Epithelial cell of prostate (primary cell): Measurements from ENCODE around the gene MEIS1.
"Not testable (repeated sequence)": the region's sequence is repeated elsewhere in the genome, so short reads cannot be mapped to it uniquely, and the experiment has no call there.

Experiments used
- DNase-seq: peaks from one replicate; pipeline ENCODE4 v3.0.0-alpha.2; 2011; ENCODE audit warnings: low read depth, low spot score
- H3K27ac ChIP-seq: fragments of 450-650 bp; 2 replicates; pipeline ENCODE4 v1.5.1; 2017; ENCODE audit warnings: mild to moderate bottlenecking

The MEIS1 gene

GRCh38 chr2:66434679-66435548 is at the start of gene MEIS1:
MEIS1 (plus strand) TSS chr2:66435125; CDS start chr2:66435857, 732 bp downstream.
- H3K27ac ChIP-seq = peak within 1 kb of the TSS; percentile 85

DNA sequence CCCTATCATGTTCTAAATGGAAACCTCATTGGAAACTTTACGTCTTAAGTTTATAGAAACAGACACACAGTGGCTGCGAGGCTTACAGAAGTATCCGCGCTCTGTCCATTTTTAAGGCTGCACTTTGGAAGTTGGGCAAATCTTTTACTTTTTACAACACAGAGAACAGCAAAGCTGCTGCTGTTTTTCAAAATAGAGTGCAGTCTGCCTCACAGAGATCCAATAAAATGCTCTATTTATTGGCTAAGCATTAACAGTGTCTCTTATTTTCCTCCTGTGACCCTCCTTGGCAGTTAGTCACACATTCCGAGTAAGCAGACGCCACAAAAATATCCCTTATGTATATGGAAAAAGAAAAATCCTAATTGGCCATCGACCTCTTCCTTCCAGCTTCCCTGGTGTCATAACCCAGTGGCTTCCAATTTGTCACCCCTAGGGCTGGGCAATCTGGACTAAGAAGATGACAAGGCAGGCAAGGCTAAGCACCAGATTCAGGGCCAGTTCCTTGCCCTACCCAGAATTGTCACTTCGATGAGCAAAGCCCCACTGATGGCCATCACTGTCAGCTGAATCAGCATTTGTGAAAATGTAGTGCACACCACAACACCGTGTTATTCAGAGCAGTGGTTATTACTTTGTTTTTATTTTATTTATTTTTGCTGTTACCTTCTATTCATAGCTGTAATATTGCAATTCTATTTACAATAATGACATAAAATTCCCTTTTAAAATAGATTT is 47.7 kb upstream of the MEIS1 start:
- no peak overlapping the region for H3K27ac ChIP-seq
- DNase-seq = no peak

More at GRCh38 chr2:66434679-66435548, at the start of gene MEIS1:
- DNase-seq = peak; percentile 93

DNA sequence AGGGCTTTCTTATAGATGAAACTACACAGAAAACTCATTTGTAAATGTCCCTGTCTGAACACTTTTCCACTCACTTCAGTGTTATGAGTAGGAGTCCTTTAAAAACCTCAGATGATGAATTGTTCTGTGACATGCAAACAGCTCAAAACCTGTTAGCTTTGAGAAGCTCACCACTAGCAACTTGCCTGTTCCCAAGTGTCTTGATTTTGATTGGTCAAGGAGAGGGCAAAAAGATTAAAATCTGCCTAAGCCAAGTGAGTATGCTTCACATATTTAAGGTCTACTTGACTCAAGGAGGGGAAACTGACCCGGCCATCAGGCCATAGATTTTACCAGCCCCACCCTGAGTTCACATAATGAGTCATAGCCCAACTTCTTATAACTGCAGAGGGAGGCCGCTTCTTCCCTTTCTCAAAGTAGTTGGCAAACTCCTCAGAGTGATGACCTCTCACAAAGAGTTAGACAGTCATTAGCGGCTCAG is 45.2 kb upstream of the MEIS1 start:
- peak; percentile 64 for DNase-seq
- H3K27ac ChIP-seq = peak overlapping the region; percentile 83

DNA sequence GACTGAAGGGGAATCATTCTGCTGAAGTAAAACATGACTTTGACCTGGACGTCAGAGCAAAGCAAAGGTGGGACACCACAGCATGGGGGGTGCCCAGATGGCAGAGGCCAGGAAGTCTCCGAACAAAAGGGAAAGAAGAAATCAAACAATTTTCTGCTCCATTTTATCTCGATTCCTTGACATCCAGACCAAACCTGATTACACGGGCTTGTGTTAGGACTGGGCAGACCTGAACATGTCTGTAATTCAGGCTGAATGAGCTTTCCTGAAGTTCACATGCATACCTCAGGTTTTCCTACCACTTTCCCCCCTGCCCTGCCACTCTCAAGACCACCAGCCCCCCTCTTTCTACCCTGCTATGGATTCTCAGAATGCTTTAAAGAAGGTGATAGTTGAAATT is 44.8 kb upstream of the MEIS1 start:
- DNase-seq = no peak
- peak overlapping the region; percentile 83 for H3K27ac ChIP-seq

DNA sequence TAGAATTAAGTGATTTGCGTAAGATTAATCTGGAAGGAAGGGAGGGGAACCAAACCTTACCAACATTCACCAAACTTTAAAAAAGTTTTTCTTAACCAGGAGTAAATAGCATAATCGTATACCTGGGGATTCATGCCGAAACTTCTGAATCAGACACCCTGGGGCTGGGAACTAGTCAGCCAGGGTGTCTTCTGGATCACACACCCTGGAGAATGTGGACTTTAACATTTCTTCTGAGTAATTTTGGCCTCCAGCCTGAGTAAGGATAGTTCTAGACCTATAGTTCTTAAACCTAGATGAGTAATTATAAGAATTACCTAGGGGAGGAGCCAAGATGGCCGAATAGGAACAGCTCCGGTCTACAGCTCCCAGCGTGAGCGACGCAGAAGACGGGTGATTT is 44.1 kb upstream of the MEIS1 start:
- peak; percentile 77 for DNase-seq
- peak overlapping the region; percentile 83 for H3K27ac ChIP-seq

GRCh38 chr2:66391240-66391639 is 43.7 kb upstream of the MEIS1 start:
- H3K27ac ChIP-seq = peak overlapping the region; percentile 83
- DNase-seq = not testable (repeated sequence)

- DNase-seq = no peak
Measured at GRCh38 chr2:66405473-66405872, 29.5 kb upstream of the MEIS1 start.

DNA sequence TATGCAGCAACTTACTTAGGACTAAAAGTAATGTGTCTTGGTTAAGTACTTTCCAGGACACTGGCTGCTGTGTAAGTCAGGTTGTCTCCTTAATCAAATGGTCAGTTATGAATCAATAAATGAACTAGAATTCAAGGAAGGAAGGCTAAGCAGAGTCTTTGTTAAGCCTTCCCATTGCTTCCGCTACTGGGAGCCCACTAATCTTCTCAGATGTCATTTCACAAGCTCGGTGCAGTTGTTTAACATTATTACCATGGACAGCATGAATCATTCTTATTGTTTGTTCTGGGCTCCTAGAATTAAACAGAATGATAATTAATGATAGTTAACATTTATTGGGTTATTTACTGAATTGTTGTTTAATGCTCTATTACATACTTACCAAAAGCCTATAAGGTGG is 26.0 kb upstream of the MEIS1 start:
- no peak overlapping the region for H3K27ac ChIP-seq
- DNase-seq = no peak

More at GRCh38 chr2:66405473-66405872, 29.5 kb upstream of the MEIS1 start:
- no peak overlapping the region for H3K27ac ChIP-seq

DNA sequence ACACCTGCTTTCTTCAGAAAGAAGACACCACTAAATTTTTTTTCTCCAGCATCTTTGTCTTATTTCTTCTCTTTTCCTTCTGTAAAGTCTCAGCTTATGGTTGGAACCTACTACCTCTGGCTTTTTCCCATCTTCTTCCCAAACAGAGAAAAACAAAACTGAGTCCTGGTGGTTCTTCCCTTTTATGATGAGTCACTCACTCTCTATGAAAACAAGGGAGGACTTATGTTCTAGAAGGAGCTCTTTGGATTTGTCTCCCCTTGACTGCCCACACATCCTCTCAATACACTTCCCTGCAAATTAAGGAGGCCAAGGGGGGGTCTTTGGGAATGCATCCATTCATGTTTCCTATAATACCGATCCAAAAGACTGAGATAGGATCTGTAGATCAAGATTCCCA is 22.1 kb upstream of the MEIS1 start:
- no peak for DNase-seq
- no peak overlapping the region for H3K27ac ChIP-seq

- DNase-seq = no peak
- no peak overlapping the region for H3K27ac ChIP-seq
Measured at GRCh38 chr2:66414896-66415295, 20.0 kb upstream of the MEIS1 start.

DNA sequence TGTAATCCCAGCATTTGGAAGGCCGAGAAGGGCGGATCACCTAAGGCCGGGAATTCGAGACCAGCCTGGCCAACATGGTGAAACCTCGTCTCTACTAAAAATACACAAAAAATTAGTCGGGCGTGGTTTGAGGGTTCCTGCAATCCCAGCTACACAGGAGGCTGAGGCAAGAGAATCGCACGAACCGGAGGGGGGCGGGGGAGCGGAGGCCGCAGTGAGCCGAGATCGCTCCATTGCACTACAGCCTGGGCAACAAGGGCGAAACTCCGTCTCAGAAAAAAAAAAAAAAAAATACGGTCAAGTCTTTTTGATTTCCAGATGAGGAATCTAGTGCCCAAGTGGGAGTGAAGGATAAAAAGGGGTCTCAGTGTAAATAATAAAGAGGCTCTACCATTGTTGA is 16.5 kb upstream of the MEIS1 start:
- no peak for DNase-seq
- no peak overlapping the region for H3K27ac ChIP-seq

DNA sequence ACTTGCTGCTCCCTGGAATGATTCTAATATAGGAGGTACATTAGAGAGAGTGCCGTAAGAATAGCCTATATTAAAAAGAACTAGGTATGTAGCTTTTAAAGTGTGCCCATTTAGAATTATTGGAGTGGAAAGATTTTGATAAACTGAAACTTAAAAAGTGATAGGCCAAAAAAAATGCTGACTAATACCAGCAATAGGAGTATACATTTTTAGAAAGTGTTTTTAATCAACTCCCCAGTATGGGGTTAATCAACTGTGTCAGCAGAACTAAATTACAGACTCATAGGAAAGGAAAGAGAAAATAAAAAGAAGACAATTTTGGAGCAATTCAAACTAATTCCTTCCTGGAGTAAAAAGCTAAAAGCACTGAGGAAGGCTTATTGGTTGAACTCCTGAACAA is 13.3 kb upstream of the MEIS1 start:
- DNase-seq = no peak
- H3K27ac ChIP-seq = no peak overlapping the region

DNA sequence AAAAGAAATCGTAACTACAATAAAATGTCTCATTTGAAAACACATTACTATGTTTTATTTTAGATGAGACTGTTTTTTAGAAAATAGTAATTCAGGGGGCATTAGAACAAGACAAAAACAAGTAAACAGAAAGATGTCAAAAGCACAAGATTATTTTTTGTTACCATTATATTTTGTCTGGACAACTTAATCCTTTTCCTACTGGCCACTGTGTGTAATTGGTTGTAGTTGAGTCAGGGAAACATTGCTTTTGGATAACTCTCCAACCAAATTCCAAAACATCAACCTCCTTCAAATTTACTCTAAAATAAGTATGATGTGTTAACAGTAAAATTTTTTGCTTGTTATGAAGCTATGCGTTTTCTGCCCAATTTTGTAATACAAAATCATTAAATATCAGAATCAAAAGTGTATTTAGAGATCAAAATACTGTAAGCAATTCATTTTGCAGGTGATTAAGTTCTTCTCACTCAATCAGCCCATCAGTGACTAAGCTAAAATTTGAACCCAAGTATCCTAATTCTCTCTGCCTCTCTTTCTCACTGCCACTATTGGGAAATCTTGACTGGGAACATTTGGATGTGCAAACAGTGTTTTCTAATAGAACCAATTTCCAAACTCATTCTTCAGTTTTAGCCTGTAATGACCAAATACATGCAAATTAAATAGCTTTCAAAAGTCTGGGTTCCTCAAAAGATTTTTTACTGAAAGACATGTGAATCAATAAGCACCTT is 11.4 kb upstream of the MEIS1 start:
- no peak for DNase-seq

DNA sequence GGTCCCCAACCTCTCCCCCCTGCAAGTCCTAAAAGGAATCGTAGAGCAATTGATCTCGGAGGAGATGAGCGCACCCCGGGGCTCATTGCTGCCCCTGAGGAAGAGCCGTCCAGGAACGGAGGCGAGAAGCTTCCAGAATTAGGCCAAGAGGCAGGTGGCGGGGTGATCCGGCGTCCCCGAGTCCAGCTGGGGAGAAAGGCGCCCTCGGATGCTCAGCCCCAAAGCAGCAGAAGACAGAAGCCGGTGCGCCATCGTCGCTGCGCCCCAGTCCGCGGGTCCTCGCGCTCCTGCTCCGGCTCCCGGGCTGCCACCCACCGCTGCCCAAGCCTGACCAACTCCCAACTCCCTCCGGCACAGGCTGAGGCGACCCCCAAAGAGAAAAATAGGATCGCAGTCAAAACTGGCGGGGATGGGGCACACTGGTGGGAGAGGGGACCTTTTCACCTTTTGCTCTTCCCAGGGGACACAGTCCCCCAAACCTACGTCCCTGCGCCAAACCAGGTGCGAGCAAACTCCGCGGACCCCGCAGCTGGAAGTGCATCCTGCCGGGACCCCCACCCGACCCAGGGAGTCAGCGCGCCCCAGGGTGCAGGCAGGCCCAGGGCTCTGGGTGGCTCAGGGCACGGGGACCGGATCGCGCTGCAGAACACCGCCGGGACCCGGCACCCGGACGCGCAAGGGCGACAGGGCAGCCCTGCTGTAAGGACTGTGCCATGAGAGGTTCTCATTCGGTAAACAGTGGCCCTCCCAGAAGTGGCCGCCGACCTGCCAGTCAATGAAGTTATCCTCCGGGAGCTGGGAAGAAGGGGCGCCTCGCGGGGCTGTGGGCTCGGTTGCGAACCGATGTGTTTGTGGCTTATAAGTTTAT is 8.4 kb upstream of the MEIS1 start:
- DNase-seq = no peak

More for the DNA sequence above, 11.4 kb upstream of the MEIS1 start:
- no peak overlapping the region for H3K27ac ChIP-seq

GRCh38 chr2:66427300-66427699 is 7.6 kb upstream of the MEIS1 start:
- DNase-seq = no peak
- no peak overlapping the region for H3K27ac ChIP-seq

More for the DNA sequence above, 8.4 kb upstream of the MEIS1 start:
- H3K27ac ChIP-seq = no peak overlapping the region

- H3K27ac ChIP-seq = no peak overlapping the region
- no peak for DNase-seq
Measured at GRCh38 chr2:66428986-66429612, 5.8 kb upstream of the MEIS1 start.

GRCh38 chr2:66429693-66430504 is 5.0 kb upstream of the MEIS1 start:
- no peak overlapping the region for H3K27ac ChIP-seq
- DNase-seq = no peak
